ENCODE measurements around the gene ZCCHC7.
"Not testable (repeated sequence)": the region's sequence is repeated elsewhere in the genome, so short reads cannot be mapped to it uniquely, and the experiment has no call there.

Gene ZCCHC7

DNA sequence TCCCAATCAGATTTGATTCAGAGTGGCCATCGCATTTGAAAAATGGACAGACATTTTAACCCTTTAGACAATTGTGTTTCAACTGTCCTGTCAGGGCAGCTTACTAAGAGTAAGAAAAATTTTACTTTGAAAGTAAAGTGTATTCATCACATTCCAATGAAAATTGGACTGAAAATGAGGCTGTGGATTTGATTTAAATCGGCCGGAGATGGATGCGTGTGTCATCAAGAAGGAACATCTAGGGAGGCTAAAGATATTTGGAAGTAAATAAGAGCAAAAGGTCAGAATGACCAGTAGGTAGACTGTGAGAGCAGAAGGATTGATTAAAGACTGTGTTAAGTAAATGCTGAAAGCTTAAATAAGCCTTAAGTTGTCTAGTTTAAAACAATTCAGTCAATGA, 1.5 kb downstream of the ZCCHC7 start:
- no peak for DNase-seq

DNA sequence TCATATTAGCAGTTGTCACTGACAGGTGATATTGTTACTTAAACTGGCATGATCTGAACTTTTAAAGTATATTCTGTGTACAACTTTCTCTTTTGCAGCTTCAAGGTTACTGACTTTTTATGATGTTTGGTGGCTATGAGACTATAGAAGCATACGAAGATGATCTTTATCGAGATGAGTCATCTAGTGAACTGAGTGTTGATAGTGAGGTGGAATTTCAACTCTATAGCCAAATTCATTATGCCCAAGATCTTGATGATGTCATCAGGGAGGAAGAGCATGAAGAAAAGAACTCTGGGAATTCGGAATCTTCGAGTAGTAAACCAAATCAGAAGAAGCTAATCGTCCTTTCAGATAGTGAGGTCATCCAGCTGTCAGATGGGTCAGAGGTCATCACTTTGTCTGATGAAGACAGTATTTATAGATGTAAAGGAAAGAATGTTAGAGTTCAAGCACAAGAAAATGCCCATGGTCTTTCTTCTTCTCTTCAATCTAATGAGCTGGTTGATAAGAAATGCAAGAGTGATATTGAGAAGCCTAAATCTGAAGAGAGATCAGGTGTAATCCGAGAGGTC, 5.9 kb downstream of the ZCCHC7 start:
- no peak for DNase-seq

DNA sequence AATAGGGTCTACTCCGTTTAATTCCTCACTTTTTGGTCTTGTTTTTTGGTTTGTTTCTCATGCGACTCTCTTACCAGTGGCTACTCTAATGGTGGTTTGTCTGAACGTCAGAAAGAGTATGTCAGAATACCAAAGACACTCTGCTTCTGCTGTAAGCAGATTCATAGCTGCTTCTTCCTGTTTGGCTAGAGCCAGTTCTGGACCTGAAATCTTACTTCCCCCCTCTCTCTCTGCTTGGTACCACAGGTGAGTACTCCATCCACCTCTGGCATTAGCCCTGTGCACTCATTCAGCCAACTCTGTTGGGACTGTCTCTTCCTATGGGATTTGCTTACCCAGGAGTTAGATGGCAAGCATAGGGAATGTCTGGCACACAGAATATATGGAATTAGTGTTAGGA, 6.6 kb downstream of the ZCCHC7 start:
- no peak for DNase-seq

DNA sequence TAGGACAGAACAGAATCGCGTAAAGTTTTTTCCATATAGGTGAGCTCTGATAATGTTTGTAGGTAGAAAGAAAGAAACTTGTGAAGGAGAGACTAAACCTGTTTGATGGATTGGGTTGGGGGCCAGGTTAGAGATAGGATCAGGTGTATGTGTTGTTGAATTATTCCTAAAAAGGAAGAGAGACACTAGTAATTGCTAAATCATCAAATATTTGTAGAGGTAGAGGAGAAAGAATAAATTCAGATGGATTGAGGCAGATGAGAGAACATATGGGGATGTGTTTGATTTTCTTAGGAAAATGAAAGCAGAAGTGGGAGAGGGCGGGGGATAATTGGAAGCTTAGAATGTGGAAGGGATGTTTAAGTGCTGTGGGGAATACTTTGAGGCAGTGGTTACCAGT, 7.7 kb downstream of the ZCCHC7 start:
- DNase-seq, result no peak

DNA sequence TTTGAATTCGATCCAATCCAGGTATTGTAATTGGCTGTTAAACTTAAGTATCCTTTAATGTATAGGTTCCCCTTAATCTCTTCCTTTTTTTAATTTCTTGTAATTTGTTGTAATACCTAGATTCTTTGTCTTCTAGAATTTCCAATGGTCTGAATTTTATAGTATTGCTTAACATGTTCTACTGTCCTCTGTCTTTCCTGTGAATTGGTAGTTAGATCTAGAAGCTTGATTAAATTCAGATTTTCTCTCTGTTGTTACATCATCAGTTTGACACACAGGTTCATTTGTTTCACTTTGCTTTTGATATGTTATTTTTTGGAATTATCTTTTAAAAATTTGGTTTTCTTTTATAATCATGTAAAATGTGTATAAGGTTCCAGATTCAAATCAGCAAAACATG, 13.8 kb downstream of the ZCCHC7 start:
- no peak for DNase-seq

DNA sequence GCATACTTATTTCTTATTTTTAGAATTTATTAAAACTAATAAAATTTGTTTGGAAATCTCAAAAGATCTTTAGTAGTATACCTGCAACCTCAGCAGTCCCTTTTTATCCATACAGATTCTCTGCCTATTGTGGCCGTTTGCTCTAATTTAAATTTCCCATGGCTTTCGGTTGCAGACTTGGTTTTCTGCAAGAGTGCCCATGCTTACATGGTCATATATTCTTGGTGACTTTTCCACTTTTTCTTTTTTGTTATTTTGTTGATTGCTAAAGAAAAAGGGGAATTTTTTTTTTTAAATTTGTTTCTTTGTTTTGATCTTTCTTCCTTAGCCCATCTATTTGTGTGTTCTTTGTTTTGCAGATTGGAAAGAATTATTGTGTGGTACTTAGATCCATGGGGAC, 20.6 kb downstream of the ZCCHC7 start:
- DNase-seq, result no peak

DNA sequence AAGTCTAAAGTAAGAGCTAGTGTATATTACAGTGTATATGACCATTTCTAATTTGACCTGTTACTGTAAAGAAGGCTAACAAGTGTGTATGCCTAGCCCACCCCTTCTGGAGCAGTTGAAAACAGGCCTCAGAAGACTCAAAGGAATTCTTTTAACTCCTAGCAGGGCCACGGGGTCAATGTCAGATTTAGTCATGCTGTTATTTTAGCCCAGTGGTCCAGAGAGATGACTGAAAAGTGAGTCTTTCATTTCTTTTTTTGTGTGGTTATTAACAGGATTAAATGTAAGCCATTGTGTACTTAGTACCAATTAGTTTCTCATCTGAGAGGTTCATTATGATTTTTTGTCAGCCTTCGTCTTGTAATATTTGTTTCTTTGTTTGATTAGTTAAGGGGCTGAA, 24.4 kb downstream of the ZCCHC7 start:
- no peak for DNase-seq

DNA sequence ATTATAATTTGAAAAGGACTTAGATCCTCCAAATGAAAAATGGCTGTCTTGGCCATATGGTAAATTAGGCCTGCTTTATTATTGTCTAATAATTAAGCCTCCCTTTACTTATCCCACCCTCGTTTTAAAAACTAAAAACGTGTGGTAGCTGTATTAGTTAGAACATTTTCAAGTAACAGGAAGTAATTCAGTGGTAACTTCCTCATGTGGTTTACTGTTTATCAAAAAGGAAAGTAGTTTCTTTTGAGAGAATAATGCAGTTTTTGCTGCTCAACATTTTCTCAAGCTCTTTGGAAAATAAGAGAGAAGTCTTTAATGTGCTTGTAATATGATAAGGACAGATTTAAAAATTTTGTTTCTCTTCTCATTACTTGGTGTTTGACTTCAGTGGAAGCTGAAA, 26.0 kb downstream of the ZCCHC7 start:
- no peak for DNase-seq

DNA sequence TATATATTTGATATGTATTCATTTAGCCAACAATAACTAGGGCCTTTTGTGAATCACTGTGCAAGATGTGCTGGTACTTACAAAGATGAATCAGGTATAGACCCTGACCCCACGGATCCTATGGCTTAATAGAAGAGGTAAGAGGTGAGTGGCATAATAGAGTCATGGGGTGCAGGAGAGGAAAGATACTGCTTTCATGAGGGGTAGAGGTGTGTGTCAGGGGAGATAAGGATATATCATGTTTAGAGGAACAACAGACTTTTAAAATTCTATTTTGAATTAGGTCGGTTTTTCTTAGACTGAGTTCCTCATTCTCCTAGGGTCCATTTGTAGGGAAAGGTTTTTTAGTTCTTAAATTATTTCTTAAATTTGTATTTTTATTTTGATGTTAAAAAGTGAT, 27.8 kb downstream of the ZCCHC7 start:
- no peak for DNase-seq

DNA sequence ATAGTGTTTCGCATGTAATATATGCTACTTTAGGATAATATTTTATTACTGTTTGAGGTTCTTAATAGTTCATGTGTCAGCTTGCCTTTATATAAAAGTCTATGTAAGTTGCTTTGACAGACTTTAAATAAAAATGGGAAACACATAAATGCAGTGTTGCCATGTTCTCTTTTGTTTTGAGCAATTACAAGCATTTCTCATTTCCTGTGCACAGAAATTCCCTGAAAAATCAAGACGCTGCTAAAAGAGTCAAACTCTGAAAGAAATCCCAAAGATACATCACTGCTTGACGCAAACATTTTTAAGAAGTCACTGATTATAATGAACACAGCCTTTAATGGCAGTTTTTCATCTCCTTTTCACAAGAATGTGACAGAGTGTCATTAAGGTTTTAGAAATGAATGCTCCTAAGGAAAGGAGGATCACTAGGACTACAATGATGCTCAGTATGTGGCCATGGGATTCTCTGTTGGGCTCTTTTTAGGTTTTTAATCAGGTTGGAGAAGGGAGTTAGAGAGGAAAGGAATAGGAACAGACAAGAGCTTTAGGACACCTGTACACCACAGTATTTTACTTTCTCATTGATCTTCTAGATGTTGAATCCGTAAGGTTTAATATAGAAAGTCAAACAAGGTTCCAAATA, 29.4 kb downstream of the ZCCHC7 start:
- no peak for DNase-seq

DNA sequence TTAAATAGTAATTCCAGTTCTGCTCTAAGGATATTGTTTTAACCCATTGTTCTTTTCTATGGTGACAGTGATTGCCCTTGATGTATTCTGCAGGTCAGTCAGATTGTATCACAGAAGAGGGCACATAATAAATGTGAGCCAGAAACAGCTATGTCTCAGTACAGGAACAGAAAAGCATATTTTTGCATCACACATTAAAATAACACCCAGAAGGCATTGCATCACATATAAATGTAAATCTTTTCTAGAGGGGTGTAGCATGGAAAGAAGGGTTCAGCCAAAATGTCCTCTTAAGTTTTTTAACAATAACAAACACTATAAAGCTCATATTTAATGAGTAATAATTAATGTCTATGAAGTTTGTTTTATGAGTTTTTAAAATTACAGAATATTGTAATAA, 30.0 kb downstream of the ZCCHC7 start:
- DNase-seq, result no peak

DNA sequence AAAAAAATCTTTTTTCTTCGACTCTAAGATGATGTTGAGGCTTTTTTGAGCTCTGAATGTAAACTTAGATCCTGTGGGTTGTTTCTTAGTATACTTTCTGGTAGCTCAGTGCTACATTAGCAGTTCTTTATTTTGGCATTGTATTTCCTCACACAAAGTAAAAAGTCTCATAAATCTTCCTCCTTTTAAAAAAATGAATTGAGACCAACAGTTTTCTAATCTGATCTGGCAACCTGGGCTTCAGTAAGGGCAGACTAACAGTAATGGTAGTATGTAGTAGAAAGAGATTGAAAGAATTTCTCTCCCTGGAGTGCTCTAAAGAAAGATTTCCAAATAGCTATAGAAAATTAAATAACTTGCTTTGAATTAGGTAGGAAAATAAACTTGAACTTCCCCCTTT, 31.4 kb downstream of the ZCCHC7 start:
- DNase-seq, result no peak

DNA sequence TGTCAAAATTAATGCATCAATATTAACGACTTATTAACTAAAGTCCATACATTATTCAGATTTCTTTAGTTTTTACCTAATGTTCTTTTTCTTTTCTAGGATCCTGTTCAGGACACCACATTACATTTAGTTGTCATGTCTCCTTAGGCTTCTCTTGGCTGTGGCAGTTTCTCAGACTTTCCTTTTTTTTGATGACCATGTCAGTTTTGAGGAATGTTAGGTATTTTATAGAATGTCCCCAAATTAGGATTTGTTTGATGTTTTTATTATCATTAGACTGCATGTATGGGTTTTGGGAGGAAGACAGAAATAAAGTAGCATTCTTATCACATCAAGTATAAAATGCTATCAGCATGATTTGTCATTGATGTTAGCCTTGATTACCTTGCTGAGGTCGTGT, 32.0 kb downstream of the ZCCHC7 start:
- DNase-seq, result no peak

DNA sequence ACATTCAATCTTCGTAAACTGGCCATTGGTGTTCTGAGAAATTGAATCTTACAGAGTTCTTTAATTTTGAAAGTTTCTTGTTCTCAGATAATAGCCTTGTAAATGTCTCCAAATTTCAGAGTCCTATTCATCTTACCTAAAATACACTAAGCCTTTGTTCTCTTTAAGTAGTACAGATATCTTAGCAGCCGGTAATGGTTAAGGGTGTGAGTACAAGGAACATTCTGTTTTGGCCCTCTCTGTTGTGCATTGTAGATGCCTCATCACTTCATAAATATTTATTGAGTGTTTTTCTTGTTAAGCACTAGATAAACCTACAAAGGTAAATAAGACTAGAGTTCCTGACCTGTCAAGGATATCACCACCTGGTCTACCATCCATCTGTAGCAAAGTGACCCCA, 35.2 kb downstream of the ZCCHC7 start:
- no peak for DNase-seq

DNA sequence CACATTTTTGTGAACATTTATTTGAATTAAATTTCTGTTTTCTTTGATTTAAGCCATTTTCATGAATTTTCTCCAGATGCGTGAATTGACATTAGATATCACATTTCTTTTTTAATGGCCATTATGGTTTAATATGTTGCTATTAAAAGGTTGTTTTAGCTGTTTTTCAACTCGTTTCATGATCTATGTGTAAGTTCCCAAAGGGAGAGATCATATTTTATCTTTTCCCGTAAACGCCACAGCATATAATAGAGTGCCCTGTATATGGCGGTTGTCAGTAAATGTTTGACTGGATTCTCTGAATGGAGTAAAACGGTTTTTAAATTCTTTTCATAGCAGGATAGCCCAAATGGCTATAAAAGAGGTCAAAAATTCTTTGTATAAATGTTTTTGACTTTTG, 35.8 kb downstream of the ZCCHC7 start:
- DNase-seq, result no peak

DNA sequence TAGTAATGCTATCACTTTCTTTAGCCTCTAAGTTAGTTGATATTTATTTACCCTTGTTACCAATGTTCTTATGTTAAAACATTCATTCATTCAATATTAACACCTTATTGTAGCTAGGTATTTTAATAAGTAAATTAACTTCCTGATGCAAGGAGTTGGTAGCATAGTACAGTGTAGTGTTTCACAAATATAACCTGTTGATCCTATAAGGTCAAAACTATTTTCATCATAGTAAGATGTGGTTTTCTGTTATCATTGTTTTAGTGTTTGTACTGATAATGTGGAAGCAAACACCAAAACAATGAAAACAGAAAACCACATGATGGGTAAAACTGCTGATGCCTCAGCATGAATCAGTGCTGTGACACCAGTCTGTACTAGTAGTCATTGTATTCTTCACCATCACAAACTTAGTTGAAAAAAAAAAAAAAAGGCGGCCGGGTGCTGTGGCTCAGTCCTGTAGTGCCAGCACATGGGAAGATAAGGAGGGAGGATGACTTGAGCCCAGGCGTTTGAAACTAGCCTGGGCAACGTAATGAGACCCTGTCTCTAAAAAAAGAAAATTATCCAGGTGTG, 36.5 kb downstream of the ZCCHC7 start:
- no peak for DNase-seq

DNA sequence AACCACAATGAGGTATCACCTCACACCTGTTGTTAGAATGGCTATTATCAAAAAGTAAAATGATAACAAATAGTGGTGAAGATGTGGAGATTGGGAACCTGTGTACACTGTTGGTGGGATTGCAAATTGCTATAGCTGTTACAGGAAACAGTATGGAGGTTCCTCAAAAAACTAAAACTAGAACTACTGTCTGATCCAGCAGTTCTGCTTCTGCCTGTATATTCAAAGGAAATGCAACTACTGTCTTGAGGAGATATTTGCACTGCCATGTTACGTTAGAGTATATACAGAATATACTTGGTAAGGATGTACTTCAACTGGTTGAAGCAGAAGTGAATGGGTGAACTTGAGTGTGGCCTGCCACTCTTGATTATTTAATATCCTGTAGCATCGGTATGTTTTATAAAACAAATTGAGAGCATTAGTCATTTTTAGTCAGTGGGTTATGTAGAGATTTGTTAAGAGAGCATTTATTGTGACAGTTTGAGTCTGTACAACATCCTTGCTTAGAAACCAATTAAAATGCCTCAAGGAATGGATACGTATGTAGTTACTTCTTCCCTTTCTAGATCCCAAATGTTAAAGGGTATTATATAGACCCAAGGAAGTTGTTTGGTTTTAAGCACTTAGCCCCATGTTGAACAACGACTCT, 37.5 kb downstream of the ZCCHC7 start:
- DNase-seq, result no peak

DNA sequence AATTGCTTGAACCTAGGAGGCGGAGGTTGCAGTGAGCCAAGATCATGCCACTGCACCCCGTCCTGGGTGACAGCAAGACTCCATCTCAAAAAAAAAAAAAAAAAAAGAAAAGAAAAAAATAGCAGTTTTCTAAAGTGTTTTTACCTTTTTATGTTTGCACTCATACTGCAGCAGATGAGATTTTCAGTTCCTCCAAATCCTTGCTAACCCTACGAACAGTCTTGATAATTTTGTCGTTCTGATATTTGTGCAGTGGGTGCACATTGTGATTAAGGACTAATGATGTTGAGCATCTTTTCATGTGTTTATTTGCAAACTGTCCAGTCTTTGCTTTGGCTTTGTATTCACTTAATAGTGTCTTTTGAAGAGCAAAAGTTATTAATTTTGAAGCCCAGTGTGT, 42.9 kb downstream of the ZCCHC7 start:
- DNase-seq, result no peak

DNA sequence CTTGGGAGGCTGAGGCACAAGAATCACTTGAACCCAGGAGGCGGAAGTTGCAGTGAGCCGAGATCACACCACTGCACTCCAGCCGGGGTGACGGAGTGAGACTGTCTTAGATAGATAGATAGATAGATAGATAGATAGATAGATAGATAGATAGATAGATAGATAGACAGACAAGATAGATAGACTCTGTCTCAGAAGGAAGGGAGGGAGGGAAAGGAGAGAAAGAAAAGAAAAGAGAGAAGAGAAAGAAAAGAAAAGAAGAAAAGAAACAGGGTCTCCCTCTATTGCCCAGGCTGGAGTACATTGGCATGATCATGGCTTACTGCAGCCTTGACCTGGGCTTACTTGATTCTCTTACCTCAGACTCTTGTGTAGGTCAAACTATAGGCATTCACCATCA, 44.0 kb downstream of the ZCCHC7 start:
- DNase-seq, result not testable (repeated sequence)

DNA sequence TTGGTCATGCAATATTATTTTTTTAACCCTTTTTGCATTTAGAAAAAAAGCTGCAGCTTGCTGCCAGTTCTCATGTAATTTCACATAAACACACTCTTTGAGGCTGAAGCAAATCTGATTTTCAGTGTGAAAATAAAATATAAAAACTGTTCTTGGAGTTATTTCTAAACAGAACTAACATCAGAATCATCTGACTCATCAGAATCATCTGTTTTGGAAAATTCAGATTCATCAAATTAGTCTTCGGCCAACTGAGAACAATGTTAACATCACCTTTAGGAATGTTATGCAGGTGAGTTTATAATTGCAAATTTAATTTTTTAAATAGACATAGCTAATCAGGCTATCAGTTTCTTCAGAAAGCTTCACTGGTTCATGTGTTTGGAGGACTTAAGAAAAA, 45.3 kb downstream of the ZCCHC7 start:
- no peak for DNase-seq

DNA sequence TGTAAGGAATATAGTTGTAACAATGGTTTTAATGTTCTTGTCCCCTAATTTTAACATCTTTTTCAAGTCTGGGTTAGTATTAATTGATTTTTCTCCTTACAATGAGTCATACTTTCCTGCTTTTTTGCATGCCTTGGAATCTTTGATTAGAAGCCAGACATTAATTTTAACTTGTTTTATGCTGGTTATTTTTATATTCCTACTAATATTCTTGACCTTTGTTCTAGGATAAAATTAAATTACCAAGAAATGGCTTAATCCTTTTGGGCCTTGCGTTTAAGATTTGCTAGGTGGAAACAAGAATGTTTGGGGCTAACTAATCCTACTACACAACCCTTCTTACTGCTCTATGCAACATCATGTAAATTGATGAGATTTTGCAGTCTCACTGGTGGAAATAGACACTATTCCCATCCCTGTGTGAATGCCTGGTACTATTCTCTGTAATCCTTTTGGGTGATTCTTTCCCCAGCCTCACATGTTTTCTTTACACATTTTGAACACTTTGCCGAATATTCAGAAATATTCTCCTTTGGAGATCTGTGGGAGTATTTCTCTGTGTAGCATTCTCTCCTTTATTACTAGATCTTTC, 47.2 kb downstream of the ZCCHC7 start:
- no peak for DNase-seq

DNA sequence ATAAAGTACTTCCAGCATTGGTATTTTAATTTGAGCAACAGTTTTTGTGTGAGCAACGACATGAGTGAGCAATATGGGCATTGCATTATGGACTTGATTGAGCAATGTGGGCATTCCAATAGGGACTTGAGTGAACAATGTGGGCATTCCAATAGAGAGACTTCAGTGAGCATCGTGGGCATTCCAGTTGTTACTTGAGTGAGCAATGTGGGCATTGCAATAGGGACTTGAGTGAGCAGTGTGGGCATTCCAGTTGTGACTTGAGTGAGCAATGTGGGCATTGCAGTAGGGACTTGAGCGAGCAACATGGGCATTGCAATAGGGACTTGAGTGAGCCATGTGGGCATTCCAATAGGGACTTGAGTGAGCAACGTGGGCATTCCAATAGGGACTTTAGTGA, 52.2 kb downstream of the ZCCHC7 start:
- no peak for DNase-seq

DNA sequence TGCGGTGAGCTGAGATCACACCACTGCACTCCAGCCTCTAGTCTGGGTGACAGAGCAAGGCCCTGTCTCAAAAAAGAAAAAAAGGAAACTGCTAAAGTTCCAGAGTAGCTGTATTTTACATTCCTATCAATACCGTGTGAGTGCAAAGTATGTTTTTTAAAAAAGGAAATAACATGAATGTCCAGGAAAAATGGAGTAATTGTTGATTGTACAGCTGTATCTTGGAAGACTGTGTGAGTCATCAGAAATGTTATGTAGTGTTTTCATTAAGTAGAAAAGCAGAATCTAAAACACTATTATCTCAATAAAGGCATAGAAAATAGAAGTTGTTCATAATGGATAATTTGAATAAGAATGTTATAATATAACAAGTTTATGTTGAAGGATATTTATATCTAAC, 53.9 kb downstream of the ZCCHC7 start:
- no peak for DNase-seq

DNA sequence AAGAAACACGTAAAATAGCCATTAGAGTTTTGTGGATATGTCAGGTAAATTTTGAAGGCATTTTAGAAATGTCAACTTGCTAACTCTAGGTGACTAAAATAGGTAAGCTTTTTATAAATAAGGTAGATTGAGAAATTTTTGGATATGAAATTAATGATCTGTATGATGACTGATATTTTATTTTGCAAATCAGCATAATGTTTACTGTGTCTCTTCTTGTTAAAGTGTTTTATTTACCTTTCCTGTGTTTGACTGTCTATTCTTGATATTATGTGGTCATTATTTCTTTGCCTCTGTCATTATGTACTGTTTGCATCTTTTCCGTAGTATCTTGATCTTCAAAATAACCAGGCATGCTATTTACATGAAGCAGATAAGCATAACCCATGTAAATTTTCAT, 58.4 kb downstream of the ZCCHC7 start:
- DNase-seq, result no peak
